Glomerular visceral epithelial cell (primary cell): Measurements from ENCODE around the gene PHLDA2.

Experiments used
- DNase-seq: peaks from one replicate; pipeline ENCODE4 v3.0.0-alpha.2; 2016; ENCODE audit errors: extremely low spot score

PHLDA2 gene

DNA sequence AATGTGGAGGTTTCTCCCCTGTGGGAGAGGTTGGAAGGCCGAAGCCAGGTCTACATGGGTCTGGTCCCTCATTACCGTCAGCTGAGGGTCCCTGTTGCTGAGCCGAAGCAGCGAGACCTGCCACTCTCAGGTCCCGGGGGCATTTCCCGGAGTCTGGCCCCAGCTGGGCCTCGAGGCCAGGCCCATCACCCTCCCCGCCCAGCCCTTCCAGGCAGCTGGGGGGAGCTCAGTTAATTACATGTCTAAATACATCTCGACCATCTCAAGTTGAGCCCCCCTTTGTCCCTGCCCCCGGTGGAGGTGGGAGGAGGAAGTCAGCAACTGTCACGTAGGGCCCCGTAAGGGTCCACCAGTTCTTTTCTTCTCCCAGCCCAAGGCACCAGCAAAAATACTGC lies 47.2 kb downstream of the PHLDA2 start:
- no peak for DNase-seq

DNA sequence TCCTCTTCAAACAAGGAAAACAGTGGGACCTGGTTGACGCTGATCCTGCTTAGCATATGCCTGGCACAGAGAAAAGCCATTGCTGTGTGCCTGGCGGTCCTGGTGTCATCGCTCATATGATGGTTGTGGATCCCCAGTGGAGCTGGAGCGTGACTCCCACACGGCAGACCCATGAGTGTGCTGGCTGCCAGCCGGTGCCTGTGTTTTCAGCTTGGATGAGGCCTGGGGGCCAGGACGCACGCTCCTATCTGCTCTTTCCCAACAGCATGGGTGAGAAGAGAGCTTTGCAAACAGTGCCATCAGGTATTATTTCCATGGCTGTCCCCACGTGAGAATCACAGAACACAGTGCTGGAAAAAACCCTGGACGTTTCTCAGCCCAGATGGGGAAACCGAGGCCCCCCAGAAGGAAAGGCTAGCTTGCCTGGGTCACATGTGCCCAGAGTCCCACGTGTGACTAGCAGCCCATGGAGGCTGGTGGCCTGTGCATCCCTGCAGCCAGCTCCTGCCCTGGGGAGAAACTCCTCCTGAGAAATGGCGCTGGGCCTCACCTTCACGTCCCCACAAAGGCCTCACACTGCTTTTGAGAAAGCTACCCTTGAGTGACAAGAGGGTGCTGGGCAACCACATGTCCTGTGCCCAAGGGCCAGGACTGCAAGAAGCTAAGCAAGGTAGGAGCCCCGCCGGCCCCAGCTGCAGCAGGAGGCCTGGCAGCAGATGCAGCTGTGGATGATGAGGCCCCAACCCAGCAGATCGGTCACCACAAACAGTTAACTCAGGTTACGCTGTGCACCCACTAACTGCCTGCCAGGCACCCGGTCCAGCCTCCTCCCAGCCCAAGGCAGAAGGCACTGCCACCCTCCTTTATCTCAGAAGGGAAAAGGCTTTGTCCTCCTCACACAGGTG lies 47.9 kb downstream of the PHLDA2 start:
- no peak for DNase-seq

- DNase-seq: no peak
Observed at GRCh38 chr11:2880646-2881045, 48.6 kb downstream of the PHLDA2 start.

GRCh38 chr11:2878782-2879181 lies 50.4 kb downstream of the PHLDA2 start:
- DNase-seq: no peak
